H1 (cell line): ENCODE measurements around the gene RPTOR. TPM values are rescaled to one million over a fixed set of nuclear protein-coding genes. Genes with fewer than 3 reads are reported as not detected.

ENCODE experiments used
- CEBPB ChIP-seq: IDR thresholded peaks from 2 replicates; pipeline ENCODE4 v1.6.1; 2012; ENCODE audit warnings: low read depth, low read length
- NRF1 ChIP-seq: IDR thresholded peaks from 2 replicates; pipeline ENCODE4 v1.6.1; 2011; ENCODE audit warnings: mild to moderate bottlenecking, low read depth, low read length, improper control_type of control experiment
- polyA plus RNA-seq, 7 experiments: library from polyadenylated mRNA; depleted of rRNA in 3 of 7; stranded (reverse) in 5 of 7; unstranded in 2 of 7; fragments of >200 nt in 5 of 7; fragments of 200-250 nt in 2 of 7; gene quantifications; 1 replicate in 5 of 7; 2 replicates in 1 of 7; 4 replicates in 1 of 7; pipeline versions ENCODE4 v1.2.1 to v1.2.3, GENCODE V29; 2011 to 2013; ENCODE audit warnings: missing spikeins in 2 of 7, mixed read lengths in 2 of 7
- total RNA-seq: library from RNA; stranded (reverse); fragmentation: NEBNext Ultra II Directional; extraction: Animal tissue kit (Norgen Biotek cat#: 25700); gene quantifications from 2 replicates; pipeline ENCODE4 v1.2.1, GENCODE V29; 2021

RPTOR gene
- total and polyA plus RNA-seq, 2 of the 8 experiments (the other 6 are each of a cell fraction or from before 2014, with no cell fraction given), result 6.9 to 28.7 TPM

DNA sequence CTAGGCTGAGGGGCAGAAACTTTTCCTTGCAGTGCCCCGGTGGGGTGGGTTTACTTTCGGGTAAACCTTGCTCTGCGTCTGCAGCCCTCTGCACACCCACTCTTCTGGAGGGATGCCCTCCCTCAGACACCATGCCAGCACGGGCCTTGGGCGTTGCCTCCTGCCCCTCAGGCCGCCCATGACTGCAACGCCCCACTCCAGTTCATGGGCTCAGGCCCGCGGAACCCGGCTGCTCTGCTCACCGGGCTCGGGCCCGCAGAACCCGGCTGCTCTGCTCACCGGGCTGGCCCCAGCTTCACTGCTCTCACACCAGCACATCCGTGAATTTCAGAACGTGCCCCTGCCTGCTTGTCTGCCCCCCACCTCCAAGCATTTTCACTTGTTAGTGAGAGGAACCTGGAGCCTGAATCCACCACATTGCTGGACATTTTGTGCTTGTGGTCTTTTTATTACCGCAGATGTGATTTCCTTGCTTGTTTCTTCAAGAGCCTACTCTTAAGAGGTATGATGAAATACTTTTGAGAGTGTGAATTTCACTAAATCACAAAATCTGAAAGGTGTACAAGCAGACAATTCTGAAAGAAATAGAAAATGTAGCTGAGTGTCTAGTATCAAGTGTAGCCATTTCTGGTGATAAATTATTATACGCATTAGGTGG lies 130.9 kb downstream of the RPTOR start (continued):
- TF ChIP-seq CEBPB (no peak), NRF1 (no peak)
